GM12875 (cell line): ENCODE measurements around the gene RUNDC1.

Source experiments
- H3K4me3 ChIP-seq: one replicate; pipeline ENCODE4 v1.5.1; 2011; ENCODE audit warnings: low read depth, low read length, control low read depth
- TF ChIP-seq, protein P1 (sequence below): IDR thresholded peaks from 2 replicates; pipeline ENCODE4 v1.5.1; 2011; ENCODE audit warnings: low read depth, mild to moderate bottlenecking, control low read depth, inconsistent platforms, low read length, moderate library complexity, borderline replicate concordance; ENCODE audit not compliant: insufficient read depth

Gene RUNDC1

DNA sequence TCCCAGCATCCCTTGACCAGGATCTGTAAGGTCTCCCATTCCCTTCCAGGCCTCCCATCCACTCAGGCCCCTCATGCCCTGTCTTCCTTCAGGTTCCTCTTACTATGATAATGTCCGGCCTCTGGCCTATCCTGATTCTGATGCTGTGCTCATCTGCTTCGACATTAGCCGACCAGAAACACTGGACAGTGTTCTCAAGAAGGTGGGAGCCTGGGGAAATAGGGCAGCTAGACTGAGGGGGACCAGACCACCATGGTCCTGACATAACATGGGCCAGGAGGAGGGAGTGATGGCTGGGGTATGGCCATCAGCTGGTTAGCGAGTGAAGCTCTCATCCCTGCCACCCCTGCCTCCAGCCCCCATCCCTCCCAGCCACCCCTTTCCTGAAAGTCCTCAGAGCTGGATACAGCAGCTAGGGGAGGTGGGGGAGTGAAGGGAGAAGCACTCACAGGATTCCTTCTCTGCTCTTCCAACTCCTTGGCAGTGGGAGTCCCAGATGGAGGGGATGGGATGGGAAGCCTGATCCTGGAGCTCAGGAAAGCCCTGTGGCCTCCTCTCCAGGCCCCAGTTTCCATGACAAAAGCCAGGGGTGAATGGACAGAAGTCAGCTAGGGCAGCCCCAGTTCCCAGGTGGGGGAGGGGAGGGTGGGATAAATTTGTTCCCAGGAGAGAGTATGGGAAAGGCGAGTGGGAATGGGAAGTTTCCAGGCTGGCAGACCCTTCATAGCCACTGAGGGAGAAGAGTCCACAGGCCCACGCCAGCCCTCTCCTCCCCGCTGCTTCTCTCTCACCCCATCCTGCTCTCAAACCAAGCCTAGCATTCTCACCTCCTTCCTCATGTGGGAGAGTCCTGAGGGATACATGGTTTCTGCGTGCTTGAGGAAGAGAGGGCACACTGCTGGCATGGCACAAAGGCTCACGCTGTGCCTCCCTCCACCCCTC is 47.0 kb downstream of the RUNDC1 start:
- TF ChIP-seq, protein P1, sequence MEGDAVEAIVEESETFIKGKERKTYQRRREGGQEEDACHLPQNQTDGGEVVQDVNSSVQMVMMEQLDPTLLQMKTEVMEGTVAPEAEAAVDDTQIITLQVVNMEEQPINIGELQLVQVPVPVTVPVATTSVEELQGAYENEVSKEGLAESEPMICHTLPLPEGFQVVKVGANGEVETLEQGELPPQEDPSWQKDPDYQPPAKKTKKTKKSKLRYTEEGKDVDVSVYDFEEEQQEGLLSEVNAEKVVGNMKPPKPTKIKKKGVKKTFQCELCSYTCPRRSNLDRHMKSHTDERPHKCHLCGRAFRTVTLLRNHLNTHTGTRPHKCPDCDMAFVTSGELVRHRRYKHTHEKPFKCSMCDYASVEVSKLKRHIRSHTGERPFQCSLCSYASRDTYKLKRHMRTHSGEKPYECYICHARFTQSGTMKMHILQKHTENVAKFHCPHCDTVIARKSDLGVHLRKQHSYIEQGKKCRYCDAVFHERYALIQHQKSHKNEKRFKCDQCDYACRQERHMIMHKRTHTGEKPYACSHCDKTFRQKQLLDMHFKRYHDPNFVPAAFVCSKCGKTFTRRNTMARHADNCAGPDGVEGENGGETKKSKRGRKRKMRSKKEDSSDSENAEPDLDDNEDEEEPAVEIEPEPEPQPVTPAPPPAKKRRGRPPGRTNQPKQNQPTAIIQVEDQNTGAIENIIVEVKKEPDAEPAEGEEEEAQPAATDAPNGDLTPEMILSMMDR: no peak
- H3K4me3 ChIP-seq: no peak overlapping the region

DNA sequence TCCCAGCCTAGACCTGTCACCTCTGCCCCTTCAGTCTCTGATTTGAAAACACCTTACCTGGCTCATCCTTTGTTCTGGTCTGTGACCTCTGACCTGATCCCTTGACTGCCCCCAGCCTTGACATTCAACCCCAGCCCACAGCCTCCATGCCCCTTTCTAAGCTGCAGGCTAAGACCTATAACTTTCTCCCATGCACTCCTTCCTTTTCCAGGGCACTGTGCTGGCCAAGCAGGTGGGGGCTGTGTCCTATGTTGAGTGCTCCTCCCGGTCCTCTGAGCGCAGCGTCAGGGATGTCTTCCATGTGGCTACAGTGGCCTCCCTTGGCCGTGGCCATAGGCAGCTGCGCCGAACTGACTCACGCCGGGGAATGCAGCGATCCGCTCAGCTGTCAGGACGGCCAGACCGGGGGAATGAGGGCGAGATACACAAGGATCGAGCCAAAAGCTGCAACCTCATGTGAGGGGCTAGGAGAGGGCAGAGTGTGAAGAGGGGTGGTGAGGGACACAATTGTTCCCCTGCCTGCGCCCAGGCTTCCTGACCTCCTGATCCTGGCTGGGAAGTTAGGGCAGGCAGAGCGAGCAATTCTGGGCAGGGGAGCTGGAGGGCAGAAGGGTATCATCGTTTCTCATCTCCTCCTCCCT is 48.0 kb downstream of the RUNDC1 start:
- no peak overlapping the region for H3K4me3 ChIP-seq
- TF ChIP-seq, protein P1: no peak

DNA sequence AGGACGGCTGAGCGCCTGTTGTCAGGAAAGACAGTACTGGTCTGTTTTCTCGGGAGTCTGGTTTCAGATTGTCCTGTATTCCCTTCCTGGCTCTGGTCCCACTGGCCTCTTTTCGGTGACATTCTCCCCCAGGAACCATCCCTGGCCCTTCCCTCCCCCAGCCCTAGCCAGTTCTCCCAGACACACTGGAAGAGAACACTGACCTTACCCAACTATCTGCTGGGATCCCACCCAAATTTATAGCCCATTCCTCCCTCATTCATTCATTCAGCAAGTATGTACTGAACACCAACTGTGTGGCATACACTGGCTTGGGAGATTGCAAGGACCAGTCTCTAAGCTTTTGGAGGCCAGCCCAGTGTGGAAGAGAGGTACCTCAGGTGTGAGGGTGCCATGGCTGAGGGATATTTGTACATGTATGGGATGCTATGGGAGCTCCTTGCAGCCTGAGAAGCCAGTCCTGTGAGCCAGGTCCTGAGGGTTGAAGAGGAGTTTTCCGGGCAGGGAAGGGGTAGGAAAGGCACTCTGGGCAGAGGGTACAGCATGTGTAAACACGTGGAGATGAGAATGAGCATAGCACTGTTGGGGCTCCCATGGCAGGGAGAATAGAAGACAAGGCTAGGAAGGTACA is 49.9 kb downstream of the RUNDC1 start:
- no peak overlapping the region for H3K4me3 ChIP-seq
- TF ChIP-seq, protein P1: no peak

DNA sequence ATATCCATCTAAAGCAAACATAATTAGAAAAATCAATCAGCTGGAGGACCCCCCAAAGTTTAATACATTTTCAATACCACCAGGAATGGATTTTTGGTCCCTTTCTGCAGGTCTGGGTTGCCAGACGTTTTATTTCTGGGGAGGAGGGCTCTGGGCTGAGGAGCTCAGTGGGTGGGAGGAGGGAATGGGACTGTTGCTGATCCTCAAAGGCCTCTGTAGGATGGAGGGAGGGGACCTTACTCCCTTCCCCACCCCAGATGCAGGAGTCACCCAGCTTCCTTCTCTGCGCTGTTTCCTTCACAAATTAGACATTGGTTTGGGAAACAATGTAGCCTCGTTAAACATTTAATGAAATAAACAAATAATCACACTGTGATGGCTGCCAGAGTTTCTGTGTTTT is 51.3 kb downstream of the RUNDC1 start:
- TF ChIP-seq, protein P1: no peak
- H3K4me3 ChIP-seq: no peak overlapping the region

DNA sequence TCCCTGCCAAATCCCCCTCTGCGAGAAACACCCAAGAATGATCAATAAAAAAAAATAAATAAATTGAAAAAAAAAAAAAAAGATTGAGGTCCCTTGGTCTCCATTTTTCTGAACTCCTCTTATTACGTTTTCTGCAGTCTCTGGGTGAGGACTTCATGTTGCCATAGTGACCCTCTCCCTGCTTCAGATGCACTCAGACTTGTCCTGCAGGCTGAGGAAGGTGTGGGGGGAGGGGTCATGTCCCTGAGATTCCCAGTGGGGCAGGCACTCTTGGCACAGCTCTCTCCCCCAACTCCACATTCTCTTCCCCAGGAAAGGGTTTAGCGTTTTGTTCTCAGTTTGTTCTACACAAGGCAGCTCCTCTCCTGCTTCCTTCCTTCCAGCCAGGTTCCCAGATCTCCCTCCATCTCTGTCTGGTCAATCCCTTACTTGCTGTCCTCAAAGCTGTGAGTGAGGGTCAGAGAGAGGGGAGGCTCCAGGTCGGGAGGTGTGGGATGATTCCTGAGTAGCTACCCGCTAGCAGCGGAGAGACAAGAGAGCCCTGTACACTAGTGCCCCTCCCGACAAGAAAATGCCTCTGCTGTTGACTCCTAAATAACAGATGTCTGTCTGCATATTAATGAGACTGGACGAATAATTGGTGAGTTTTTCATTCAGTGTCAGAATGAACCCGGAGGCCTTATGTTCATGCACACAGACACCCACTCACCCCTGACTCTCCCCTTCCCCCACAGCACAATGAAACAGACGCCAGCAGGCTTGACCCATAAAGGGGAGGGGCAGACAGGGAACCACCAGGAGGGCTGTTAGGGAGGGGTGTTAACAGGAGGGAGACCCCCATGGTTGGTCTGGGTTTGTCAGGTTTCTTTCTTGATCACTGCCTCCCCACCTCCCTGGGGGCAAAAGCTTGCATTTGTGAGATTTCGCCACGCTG is 53.9 kb downstream of the RUNDC1 start:
- TF ChIP-seq, protein P1: no peak
- H3K4me3 ChIP-seq: no peak overlapping the region

DNA sequence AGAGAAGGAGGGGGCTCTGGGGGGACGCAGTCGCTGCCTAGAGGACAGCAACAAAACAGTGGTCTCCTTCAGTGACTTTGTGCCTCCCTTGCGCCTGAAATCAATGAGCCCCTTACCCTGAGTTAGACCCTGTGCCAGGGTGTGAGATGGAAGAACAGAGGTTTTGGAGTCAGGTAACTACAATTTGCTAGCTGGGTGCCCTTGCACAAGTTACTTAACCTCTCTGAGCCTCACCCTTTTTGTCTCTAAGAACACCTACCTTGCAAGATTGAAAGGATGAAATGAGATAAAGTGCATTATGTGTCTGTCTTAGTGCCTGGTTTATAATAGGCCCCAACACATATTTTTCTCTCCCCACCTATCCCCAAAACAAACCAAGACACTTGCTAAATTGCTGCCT is 54.5 kb downstream of the RUNDC1 start:
- H3K4me3 ChIP-seq: no peak overlapping the region
- TF ChIP-seq, protein P1: no peak
